Caki2 (cell line): ENCODE results near the gene UBXN10. TPM values are rescaled to one million over a fixed set of nuclear protein-coding genes. Genes with fewer than 3 reads are reported as not detected.

ENCODE experiments used
- DNase-seq: peaks from one replicate; pipeline ENCODE4 v3.0.0-alpha.2; 2015; ENCODE audit warnings: low read depth
- in situ Hi-C: cut with HindIII; loops from 2 replicates; pipeline ENCODE4 v1.10.0; 2016; ENCODE audit warnings: low sequenced_read_pairs, low pct_unique_long_range_greater_than_20kb, mixed read lengths
- total RNA-seq: library from RNA; depleted of rRNA; stranded (reverse); fragments of >200 nt; shearing (Covaris generic); gene quantifications from 2 replicates; pipeline ENCODE4 v1.2.3, GENCODE V29; 2014; ENCODE audit warnings: low replicate concordance; rRNA removed

UBXN10 gene
- total RNA-seq: not detected in 2 replicates

GRCh38 chr1:20185834-20186782, at the start of gene UBXN10, which contains the start of gene PLA2G2C:
Gene UBXN10, plus strand, starts transcription at chr1:20186096. Its CDS starts 4,466 bp downstream, at chr1:20190562.
Gene PLA2G2C, minus strand, starts transcription at chr1:20186518. Its CDS starts 9,155 bp downstream, at chr1:20177363.
- no peak for DNase-seq
- in situ Hi-C loops: no loop called here

- no peak for DNase-seq
- in situ Hi-C loops: no loop called here
These were observed 49.6 kb upstream of the UBXN10 start for GRCh38 chr1:20136249-20136648.

- DNase-seq: no peak
- in situ Hi-C loops: no loop called here
These were observed 48.8 kb upstream of the UBXN10 start for GRCh38 chr1:20137055-20137454.

- in situ Hi-C loops: no loop called here
- DNase-seq: no peak
These were observed 48.3 kb upstream of the UBXN10 start for GRCh38 chr1:20137604-20138003.

- in situ Hi-C loops: no loop called here
- no peak for DNase-seq
These were observed 47.5 kb upstream of the UBXN10 start for GRCh38 chr1:20138346-20138745.

GRCh38 chr1:20138961-20139550, 46.8 kb upstream of the UBXN10 start, which contains the start of gene PLA2G2F:
Gene PLA2G2F, plus strand, starts transcription at chr1:20139323. Its CDS starts 105 bp downstream, at chr1:20139428.
- in situ Hi-C loops: no loop called here
- DNase-seq: no peak

- DNase-seq: no peak
- in situ Hi-C loops: no loop called here
These were observed 45.9 kb upstream of the UBXN10 start for GRCh38 chr1:20139776-20140612.

- DNase-seq: no peak
- in situ Hi-C loops: no loop called here
These were observed 44.9 kb upstream of the UBXN10 start for GRCh38 chr1:20141001-20141400.

GRCh38 chr1:20141466-20141865, 44.4 kb upstream of the UBXN10 start:
- no peak for DNase-seq
- in situ Hi-C loops: no loop called here

GRCh38 chr1:20142001-20142710, 43.7 kb upstream of the UBXN10 start:
- DNase-seq: no peak
- in situ Hi-C loops: no loop called here

- in situ Hi-C loops: no loop called here
- DNase-seq: no peak
These were observed 42.6 kb upstream of the UBXN10 start for GRCh38 chr1:20143318-20143717.

GRCh38 chr1:20143734-20144565, 41.9 kb upstream of the UBXN10 start:
- in situ Hi-C loops: no loop called here
- DNase-seq: no peak

- DNase-seq: no peak
- in situ Hi-C loops: no loop called here
These were observed 37.9 kb upstream of the UBXN10 start for GRCh38 chr1:20147846-20148570.

GRCh38 chr1:20148571-20149500, 37.1 kb upstream of the UBXN10 start:
- no peak for DNase-seq
- in situ Hi-C loops: no loop called here

GRCh38 chr1:20149601-20150325, 36.1 kb upstream of the UBXN10 start:
- DNase-seq: no peak
- in situ Hi-C loops: no loop called here
